HT-29 (cell line): Measurements from ENCODE around the gene OR8A1. TPM values are rescaled to one million over a fixed set of nuclear protein-coding genes. Genes with fewer than 3 reads are reported as not detected.

Source experiments
- DNase-seq: peaks from one replicate; pipeline ENCODE4 v3.0.0-alpha.2; 2015; ENCODE audit warnings: low spot score
- total RNA-seq: library from RNA; depleted of rRNA; stranded (reverse); fragments of >200 nt; shearing (Covaris generic); gene quantifications from 2 replicates; pipeline ENCODE4 v1.2.3, GENCODE V29; 2014; rRNA removed

OR8A1 gene
- total RNA-seq: not detected in 2 replicates

DNA sequence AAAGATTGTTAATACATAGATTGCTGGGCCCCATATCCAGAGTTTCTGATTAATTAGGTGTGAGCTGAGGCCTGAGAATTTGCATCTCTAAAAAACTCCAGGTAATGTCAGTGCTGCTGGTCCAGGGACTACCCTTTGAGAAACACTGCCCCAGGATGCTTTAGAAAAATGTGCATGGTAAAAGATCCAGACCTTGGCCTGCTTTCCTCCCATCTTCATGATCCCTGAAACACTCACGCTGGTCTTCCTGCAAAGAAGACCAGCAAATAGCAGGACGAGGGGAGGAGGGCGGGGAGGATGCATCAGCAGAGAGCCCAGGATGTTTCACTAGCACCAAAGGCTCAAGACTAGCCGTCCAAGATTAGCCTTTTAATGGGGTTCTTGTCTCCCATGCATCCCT is at the start of gene OR8A1:
Gene OR8A1, plus strand, starts transcription at position 301 of the 400 bp plus-strand sequence. CDS start 123 bp downstream, outside the sequence.
- no peak for DNase-seq

DNA sequence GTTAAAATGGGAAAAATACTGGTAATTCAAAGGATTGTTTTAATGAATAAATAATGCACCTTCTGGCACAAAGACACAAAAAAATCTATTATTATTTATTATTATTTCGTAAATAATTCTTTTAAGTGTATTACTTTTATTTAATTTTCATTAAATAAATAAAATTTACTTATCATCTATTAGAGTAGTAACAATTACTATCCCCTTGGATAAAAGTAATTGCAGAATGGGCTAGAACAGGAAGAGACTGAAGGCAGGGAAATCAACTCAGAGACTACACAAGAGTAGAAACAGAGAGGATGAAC is 49.3 kb upstream of the OR8A1 start:
- DNase-seq: no peak

DNA sequence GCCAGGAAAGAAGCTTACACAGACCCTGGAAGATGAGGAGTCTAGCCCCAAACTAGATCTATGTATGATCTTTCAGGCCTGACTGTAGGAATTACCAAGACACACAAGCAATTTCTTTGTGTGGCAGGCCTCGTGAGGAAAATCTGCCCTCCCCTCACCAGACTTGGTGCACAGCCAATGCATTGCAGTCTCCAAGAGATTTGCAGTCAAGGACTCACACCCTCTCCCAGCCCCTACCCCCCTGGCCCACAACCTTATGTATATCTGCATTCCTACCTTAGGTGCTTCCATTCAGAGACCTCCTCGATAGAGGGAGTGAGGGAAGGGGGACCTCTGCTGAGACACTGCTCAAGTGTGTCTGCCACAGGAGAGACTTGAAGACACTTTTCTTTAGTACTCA is 36.2 kb upstream of the OR8A1 start:
- DNase-seq: no peak

DNA sequence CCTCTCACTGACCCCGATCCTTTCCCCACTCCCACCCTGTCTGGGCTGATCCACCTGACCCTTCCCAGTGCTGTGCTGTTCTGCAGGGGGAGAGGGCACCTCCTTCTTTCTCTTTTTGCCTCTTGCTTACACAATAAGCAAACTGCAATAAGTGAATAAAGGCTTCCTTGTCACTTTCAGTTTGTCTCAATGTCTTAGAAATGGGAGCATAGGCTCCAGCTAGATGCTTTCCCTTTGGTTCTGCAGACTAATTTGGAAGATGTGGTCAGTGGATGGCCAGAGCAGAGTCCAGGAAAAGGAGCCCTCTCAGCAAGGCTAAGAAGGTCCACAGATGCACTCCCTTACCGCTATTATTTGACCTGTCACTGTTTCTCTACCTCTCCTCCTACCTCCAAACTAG is 35.7 kb upstream of the OR8A1 start:
- DNase-seq: no peak

DNA sequence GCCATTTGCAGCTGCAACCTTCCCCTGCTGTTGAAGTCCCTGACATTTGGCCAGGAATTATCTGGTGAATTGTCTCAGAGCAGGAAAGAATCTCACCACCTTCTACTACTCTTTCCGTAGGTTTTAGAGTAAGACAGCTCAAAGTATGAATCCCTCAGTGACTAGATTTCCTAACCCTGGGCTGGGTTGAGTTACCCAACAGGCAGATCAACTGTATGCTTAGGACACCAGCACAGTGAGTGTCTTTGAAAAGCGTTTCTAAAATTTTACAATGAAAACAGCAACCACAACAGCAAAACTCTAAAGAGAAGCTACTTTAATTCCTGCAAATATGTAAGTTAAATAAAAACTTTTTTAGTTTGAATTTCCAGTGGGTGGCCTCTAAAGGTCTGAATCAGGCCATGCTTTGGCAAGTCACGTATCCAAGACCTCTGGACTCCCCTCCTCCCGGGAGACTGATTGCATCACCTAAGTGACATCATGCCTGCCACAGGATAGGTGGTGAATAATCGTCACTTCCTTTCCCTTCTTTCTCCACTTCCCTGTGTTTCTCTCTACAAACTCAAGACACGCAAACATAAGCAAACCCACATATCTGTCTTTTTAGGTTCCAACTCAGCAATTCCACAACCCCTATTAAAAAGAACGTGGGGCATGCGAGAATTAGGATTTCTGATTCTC is 34.1 kb upstream of the OR8A1 start:
- no peak for DNase-seq

DNA sequence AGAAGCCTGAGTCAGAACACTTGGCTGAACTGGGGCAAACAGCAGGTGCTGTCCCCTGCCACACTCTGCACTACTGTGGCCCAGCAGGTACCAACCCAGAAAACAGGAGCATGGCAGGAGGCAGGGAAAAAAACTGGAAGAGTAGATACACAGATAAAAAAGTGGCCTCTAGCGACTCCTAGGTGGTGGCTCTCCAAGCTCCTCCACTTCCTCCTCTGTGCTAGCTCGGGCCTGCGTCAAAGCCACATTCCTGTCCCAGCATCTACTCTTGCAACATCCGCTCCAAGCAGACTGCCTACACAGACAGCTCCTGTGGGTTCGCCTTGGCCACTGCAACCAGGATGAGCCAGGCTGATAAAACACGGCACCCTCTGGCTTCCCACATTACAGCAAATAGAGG is 33.3 kb upstream of the OR8A1 start:
- DNase-seq: peak; percentile 59

DNA sequence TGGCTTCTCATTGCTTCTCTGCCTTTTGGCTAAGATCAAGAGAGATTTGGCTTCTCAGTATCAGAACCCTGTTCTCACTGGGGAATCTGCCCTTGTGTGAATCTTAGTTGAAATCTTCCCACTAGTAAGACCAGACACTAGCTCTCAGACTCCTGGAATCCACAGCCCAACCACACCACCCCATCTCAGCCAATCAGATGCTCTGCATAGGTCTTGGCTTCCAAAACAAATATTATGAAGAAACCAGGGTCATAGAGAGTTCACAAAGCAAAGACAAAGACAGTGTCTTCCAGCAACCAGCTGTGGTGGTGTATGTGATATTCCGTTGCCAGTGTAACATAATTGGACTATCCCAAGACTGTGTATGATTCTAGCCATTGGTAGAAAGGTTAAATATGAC is 31.8 kb upstream of the OR8A1 start:
- peak; percentile 41 for DNase-seq

DNA sequence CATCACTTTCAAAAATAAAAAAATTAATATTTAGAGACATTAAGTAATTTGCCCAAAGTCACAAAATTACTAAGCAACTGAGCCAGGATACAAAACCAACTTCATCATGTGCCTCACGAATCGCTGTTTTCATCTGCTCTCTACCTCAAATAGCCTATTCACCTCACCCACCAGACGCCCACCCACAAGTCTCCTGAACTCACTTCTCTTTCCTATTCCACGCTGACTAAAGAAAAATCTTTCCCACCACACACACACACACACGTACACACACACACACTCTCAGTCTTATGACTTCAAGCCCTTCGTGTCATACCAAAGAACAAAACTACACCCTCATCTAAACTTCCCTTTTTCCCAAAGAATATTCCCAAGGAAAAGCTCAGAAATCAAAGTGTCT is 28.6 kb upstream of the OR8A1 start:
- DNase-seq: no peak

DNA sequence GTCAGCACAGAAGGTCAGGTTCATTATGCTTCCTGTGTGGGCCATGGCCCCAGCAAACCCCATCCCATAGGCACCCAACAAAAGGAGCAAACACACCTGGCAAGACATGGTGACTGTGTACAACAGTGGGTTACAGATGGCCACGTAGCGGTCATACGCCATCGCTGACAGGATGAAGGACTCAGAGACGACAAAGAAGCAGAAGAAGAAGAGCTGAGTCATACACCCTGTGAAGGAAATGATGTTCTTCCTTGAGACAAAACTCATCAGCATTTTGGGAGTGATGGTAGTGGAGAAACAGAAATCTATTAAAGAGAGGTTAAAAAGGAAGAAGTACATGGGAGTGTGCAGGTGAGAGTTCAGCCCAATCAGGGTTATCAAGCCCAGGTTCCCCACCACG is 26.7 kb upstream of the OR8A1 start:
- no peak for DNase-seq

DNA sequence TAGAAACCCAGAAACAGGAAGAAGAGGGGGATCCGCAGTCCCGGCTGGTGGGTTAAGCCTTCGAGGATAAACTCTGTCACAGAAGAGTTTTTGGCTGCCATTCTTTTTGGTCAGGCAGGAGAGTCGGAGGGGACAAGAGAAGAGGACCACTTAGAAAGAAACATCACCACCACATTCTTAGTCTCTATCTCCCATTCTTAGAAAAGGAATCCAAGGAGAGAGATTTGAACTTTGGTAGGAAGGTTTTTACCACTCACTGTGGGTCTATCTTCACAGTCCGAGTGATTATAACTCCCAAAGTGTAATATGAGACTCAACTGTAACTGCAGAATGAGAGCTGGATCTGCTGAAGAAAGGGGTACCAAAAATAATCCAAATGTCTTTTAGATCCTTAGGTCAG is 26.2 kb upstream of the OR8A1 start, which contains the start of gene OR8B12:
Gene OR8B12, minus strand, starts transcription at position 101 of the 400 bp plus-strand sequence. Its CDS starts 0 bp downstream, at position 101.
- no peak for DNase-seq

DNA sequence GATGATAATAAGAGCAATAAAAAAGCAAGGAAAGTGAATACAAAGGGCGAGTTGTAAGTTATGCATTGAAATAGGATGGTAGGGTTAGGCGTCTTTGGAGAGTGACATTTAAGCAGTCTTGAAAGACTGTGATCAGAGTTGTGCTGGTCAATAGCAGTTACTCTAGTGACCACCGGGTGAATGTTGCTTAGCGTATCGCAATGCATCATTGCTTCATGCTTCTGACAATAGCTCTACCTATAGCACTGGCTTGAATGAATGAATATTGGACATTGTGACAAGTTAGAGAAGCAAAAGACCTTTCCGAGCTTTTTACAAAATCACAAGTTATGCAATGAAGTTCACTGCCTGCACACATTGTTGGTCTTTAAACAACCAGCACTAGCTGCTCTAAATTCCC is 18.6 kb upstream of the OR8A1 start:
- DNase-seq: peak; percentile 26

DNA sequence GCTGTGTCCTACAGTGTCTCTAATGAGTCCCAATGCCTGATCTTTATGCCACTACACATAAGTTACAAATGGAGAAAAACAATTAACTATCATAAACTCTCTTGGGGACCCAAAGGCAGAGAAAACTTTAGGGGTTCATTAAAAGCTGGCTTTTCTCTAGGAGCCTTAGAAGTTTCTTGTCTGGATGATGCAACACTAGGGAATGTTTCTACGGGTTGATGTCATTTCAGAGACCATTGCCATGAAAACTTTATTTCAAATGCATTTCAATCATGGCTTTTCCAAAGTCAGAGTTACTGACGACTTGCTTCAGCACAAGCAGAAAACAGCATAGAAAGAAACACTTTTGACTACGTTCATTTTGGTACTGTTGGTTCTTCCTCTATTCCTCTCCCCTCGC is 17.8 kb upstream of the OR8A1 start:
- DNase-seq: no peak

DNA sequence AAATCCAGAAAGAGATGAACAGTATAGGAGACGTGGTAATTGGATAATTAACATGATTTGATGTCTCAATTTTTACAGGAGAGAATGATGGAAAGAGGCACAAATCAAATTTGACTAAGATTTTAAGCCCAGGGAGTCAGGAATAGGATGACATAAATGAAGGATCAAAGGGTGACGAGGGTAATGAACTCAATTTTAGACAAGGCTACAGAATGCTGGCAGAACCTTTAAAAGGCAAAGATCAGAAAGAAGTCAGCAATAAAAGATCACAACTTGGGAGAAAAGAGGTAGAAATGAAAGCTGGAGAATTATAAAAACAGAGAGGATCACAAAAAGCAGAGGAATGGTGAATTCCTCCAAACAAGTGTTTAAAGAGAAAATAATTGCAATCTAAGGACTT is 13.0 kb upstream of the OR8A1 start:
- no peak for DNase-seq

DNA sequence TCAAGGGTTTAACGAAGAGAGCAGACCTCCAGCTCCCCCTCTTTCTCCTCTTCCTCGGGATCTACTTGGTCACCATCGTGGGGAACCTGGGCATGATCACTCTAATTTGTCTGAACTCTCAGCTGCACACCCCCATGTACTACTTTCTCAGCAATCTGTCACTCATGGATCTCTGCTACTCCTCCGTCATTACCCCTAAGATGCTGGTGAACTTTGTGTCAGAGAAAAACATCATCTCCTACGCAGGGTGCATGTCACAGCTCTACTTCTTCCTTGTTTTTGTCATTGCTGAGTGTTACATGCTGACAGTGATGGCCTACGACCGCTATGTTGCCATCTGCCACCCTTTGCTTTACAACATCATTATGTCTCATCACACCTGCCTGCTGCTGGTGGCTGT is 363 bp downstream of the OR8A1 start:
- DNase-seq: no peak

DNA sequence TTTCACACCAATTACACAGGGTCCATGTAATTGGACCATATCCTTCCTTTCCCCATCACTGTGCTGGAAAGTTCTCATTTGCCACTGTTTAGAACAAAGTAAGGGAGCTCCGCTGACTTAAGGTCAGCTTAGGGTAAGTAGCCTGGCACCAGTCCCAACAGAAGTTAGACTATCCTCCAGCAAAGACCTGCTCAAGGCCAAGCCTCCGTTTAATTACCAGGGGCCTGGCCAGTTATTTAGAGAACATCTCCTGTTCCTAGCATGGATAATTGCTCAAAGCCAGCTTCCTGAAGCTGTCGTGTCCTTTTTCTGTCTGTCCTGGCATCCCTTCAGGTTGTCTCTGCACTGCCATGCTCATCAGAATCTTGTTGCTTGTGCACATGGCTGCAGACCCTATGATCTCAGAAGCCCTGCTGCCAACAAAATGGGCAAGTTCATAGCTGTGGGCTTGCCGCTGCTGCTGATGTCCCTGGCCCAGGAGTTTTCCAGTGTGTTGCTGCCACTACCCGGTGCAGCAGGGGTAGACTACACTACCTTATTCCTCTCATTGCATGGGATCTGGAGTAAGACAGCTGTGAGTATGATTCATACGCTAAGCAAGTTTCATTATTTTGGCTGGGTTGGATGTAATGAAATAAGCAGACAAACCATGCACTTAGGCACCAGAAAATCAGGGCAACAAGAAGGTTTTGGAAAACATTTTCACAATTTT is 8.1 kb downstream of the OR8A1 start:
- no peak for DNase-seq

DNA sequence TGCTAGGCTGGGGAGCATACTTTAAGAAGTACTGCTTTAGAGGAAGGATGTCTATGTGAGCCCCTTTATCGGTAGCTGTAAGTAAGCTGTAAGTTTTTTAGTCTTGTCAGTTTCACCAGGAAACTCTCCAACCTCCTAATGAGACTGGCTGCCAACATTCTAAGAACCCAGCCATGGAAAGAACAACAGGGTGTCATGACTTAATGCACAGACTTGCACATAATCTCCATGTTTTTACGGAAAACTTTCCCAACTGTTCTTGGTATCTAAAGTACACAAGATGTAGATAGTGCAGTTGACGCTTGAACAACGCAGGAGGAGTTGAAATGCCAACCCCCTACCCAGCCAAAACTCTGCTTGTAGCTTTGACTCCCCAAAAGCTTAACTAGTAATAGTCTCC is 9.0 kb downstream of the OR8A1 start:
- no peak for DNase-seq

DNA sequence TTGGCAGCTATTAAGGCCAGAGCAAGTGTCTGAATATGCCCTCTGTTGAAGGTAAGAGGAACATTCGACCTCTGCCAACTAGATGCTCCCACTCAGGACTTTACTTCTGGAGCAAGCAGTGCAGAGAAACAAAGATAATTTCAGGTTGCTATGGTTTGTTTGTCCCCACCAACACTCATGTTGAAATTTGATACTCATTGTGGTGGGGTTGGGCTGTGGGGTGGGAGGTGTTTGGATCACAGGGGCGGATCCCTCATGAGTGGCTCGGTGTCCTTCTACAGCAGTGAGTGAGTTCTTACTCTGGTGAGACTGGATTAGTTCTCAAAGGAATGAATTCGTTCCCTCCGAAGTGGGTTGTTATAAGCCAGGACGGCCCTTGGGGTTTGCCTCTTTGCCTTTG is 12.0 kb downstream of the OR8A1 start:
- DNase-seq: no peak

DNA sequence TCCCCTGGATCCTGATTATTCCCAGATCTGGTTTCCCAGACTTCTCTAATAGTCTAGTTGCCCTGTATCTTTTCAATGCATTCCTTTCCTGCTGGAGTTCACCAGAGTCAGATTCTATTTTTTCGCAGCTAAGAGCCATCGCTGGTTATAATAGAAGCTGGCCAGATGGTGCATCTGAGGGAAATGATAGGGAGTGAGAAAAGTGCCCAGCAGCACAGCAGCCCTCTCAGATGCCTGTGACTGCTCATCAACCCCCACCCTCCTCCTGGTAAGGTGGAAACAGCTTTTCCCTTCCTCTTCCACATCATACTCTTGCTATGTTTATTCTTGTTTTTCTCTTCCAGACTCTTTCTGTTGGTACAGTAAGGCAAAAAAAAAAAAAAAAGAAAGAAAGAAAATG is 12.8 kb downstream of the OR8A1 start:
- DNase-seq: no peak

DNA sequence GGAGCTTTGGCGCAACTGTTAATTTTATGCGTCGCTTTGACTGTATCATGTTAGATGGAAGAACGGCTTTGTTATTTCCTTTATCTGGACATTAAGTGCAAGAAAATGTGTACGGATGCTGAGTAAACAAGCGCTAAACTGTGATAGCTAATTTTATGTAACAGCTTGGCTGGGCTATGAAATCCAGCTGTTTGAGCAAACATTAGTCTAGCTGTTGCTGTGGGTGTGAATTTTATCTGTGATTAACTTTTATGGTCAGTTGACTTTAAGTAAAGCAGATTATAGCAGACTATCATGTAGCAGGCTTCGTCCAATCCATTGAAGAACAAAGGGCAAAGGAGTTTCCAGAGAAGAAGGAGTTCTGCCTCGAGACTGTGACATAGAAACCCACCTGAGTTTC is 14.0 kb downstream of the OR8A1 start:
- DNase-seq: no peak

DNA sequence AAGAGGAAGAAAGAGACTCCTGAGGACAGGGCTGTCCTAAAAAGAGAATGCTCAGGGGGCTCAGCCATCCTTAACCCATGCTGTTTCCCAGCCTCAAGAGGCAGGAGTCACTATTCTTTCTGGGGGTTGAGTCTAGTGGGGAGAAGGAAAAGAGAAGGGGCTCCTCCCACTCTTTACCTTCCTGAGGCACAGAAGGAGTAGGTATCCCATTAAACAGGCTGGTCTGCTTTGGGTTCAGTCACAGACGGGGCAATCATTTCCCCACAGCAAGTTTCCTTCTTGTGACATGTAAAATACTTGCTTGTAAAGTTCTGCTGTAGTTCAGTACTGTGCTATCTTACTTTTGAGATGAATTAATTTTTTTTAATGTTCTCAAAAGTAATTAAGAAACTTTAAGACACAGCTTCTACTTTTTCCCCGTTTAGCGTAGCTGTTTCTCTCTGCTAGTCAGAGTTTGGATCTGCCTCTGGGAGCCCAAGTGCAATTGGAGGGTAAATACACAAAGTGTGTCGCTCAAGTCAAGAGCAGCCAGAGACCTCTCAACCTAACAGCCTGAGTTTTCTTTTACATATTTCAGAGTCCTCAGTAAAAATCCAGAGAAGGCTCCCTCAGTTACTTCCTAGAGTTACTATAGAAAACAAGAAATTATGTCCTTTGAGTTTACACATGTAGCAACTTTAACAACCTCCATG is 15.0 kb downstream of the OR8A1 start:
- no peak for DNase-seq

DNA sequence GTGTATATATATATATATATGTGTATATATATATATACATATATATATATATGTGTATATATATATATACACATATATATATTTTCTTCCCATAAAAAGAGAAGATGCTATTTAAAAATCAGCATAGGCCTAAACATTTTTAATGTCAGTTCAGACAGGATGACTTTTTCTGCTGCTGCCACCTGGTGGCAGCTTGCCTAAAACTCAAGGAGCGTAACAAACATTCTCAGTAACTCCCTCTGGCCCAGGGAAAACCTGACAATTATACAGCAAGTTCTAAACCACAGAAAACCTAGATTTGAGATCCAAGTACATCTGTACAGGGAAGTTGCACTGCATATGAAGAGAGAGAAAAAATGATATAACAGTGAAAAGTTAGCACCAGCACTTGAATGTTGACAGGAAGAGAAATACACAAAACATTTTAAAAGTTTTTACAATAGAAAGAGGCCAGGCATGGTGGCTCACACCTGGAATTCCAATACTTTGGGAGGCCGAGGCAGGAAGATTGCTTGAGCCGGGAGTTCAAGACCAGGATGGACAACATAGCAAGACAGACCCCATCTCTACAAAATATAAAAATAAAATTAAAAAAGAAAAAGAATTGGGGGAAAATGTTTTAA is 16.6 kb downstream of the OR8A1 start:
- peak; percentile 84 for DNase-seq

DNA sequence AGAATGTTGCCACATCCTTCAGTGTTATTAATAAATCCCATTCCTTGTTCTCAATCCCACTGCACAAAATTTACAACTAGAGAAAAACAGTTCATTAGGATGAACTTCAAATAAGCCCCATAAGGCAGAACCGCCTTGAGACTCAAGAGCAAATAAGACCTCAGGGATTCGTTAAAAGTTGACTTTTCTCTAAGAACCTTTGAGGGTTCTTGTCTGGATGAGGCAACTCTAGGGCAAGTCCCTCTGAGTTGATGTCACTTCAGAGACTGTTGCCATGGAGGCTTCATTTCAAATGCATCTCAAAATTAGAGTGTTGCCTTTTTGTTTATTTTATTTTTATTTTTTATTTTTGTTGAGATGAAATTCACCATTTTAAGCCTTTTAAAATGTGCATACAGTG is 21.6 kb downstream of the OR8A1 start:
- no peak for DNase-seq
